K562 (cell line): ENCODE results near the gene RNF175. TPM values are rescaled to one million over a fixed set of nuclear protein-coding genes. Genes with fewer than 3 reads are reported as not detected.

Experiments
- ATAC-seq: fragments of 200-7000 bp; cut with Tn5 transposase; 3 replicates; pipeline ENCODE4 v1.9.1; 2020; ENCODE audit warnings: moderate library complexity
- BruUV-seq: library from RNA; stranded (reverse); fragments of 400-500 nt; replicated peaks from 2 replicates; lab custom pipeline; 2021; lab: Mats Ljungman, UMichigan
- CTCF ChIA-PET: fragments of 300-600 bp; formaldehyde crosslinking; extraction: SDS; loops from one replicate; lab custom pipeline; 2021; ENCODE audit warnings: low intra/inter-chr PET ratio; lab: Yijun Ruan, JAX
- POLR2A ChIA-PET: fragments of 300-600, 350-650 bp; sonication (Branson Sonifier 250); formaldehyde crosslinking; extraction: SDS; loops from one replicate; lab custom pipeline; 2021; ENCODE audit warnings: antibody characterized with exemption, inconsistent platforms; lab: Yijun Ruan, JAX
- DNase-seq, 4 experiments: peaks; one replicate each; pipeline versions ENCODE4 v3.0.0 to v3.0.0-alpha.2; 2011 to 2018; ENCODE audit warnings: low spot score in 3 of 4, mixed read lengths in 3 of 4; ENCODE audit errors: extremely low read depth in 1 of 4
- FAIRE-seq: peaks from 2 replicates; lab custom pipeline; 2011; peaks lifted over from hg19 to GRCh38; lab: Jason Lieb, UNC
- H2AFZ ChIP-seq: 2 replicates; pipeline ENCODE4 v1.6.0; 2011; ENCODE audit warnings: low read depth, low read length, control low read depth, inconsistent platforms
- H3K27ac ChIP-seq: fragments of 200-600 bp; 3 replicates; pipeline ENCODE4 v1.8.0; 2011; ENCODE audit warnings: low read depth, mild to moderate bottlenecking, control low read depth, inconsistent platforms, low read length, moderate library complexity, mixed read lengths; ENCODE audit errors: extremely low read depth
- H3K27me3 ChIP-seq, 2 experiments: fragments of 300-600 bp in 1 of 2; 2 replicates in 1 of 2; 3 replicates in 1 of 2; pipeline versions ENCODE4 v1.6.0 to v1.8.0; 2011; ENCODE audit warnings: inconsistent platforms in 2 of 2, low read length in 2 of 2, mild to moderate bottlenecking in 1 of 2, mixed read lengths in 1 of 2, moderate library complexity in 1 of 2; ENCODE audit not compliant: control insufficient read depth in 2 of 2, insufficient read depth in 2 of 2
- H3K36me3 ChIP-seq: fragments of 300-600 bp; 3 replicates; pipeline ENCODE4 v1.8.0; 2011; ENCODE audit warnings: mild to moderate bottlenecking, low read length, inconsistent platforms; ENCODE audit not compliant: control insufficient read depth, insufficient read depth
- H3K4me1 ChIP-seq, 2 experiments: fragments of 200-600 bp in 1 of 2; replicated peaks in 1 of 2; 2 replicates in 1 of 2; 3 replicates in 1 of 2; pipeline versions ENCODE4 v1.5.1 to v1.8.0; 2011; ENCODE audit warnings: inconsistent platforms in 2 of 2, low read length in 2 of 2, mild to moderate bottlenecking in 1 of 2, mixed read lengths in 1 of 2, moderate library complexity in 1 of 2; ENCODE audit not compliant: control insufficient read depth in 2 of 2, insufficient read depth in 2 of 2
- H3K4me2 ChIP-seq: 2 replicates; pipeline ENCODE4 v1.6.1; 2011; ENCODE audit warnings: low read length, control low read depth, inconsistent platforms, mixed read lengths; ENCODE audit not compliant: insufficient read depth
- H3K4me3 ChIP-seq: fragments of 200-600 bp; sonication (generic), shearing (Covaris generic); 2 replicates; pipeline ENCODE4 v1.5.1; 2016; ENCODE audit warnings: control low read depth, inconsistent platforms
- H3K79me2 ChIP-seq: fragments of 200-600 bp; 3 replicates; pipeline ENCODE4 v1.8.0; 2011; ENCODE audit warnings: low read length, inconsistent platforms; ENCODE audit not compliant: control insufficient read depth, insufficient read depth
- H3K9ac ChIP-seq, 2 experiments: 2 replicates each; pipeline versions ENCODE4 v1.6.0 to v1.6.1; 2011; ENCODE audit warnings: low read depth in 2 of 2, low read length in 2 of 2, control low read depth in 1 of 2, inconsistent platforms in 1 of 2, mild to moderate bottlenecking in 1 of 2, mixed read lengths in 1 of 2; ENCODE audit not compliant: insufficient read depth in 1 of 2
- H3K9me1 ChIP-seq: one replicate; pipeline ENCODE4 v1.6.0; 2011; ENCODE audit warnings: inconsistent platforms, mild to moderate bottlenecking, low read length, moderate library complexity; ENCODE audit not compliant: control insufficient read depth, insufficient read depth
- H3K9me3 ChIP-seq: replicated peaks from 2 replicates; pipeline ENCODE4 v1.5.1; 2011; ENCODE audit warnings: low read depth, low read length, inconsistent platforms; ENCODE audit not compliant: control insufficient read depth, insufficient read depth
- H4K20me1 ChIP-seq: replicated peaks from 2 replicates; pipeline ENCODE4 v1.6.1; 2011; ENCODE audit warnings: low read length, inconsistent platforms, mixed read lengths; ENCODE audit not compliant: control insufficient read depth, insufficient read depth
- RFX7 ChIP-seq: fragments of 250-450 bp; sonication (Bioruptor Pico); IDR thresholded peaks from 2 replicates; pipeline ENCODE4 v1.5.1; 2021; ENCODE audit warnings: mild to moderate bottlenecking
- TCF7 ChIP-seq: sonication (generic); IDR thresholded peaks from 2 replicates; pipeline ENCODE4 v1.6.1; 2016; ENCODE audit warnings: antibody characterized with exemption, borderline replicate concordance
- XRCC4 ChIP-seq: IDR thresholded peaks from one replicate; pipeline ENCODE4 v1.6.1; 2011; ENCODE audit not compliant: insufficient read depth, insufficient read length; ENCODE audit errors: extremely low read depth
- ZHX1 ChIP-seq: fragments of 150-350 bp; conservative IDR thresholded peaks from 2 replicates; pipeline ENCODE4 v1.6.1; 2014; ENCODE audit warnings: low read length
- ZNF165 ChIP-seq: fragments of 250-450 bp; sonication (Bioruptor Pico); IDR thresholded peaks from 2 replicates; pipeline ENCODE4 v1.4.0; 2020; ENCODE audit warnings: borderline replicate concordance
- ZNF280A ChIP-seq: fragments of 450-650 bp; IDR thresholded peaks from 2 replicates; pipeline ENCODE4 v1.6.1; 2018; ENCODE audit warnings: mild to moderate bottlenecking, low read depth; ENCODE audit not compliant: partially characterized antibody
- ZNF395 ChIP-seq: fragments of 200-800 bp; sonication (Bioruptor generic); IDR thresholded peaks from 2 replicates; pipeline ENCODE4 v1.6.1; 2017; ENCODE audit warnings: missing genetic modification characterization, missing compliant biosample characterization
- WGBS: fragments of 100-300 bp; shearing (Covaris generic); methylation state at CpG from one replicate; pipeline ENCODE4 v1.1.6; 2016; ENCODE audit warnings: low coverage, mixed read lengths; ENCODE audit not compliant: insufficient coverage; ENCODE audit errors: missing lambda C conversion rate; 5-methylcytosine and 5-hydroxymethylcytosine counted together
- in situ Hi-C: fragments of 300-500 bp; cut with MboI; formaldehyde crosslinking; loops from 4 replicates; pipeline ENCODE4 v1.15.0; 2018; ENCODE audit warnings: inconsistent platforms, mixed read lengths
- intact Hi-C: fragments of 100-400 bp; cut with micrococcal nuclease; formaldehyde crosslinking; loops from 2 replicates; pipeline ENCODE4 v1.14.2; 2022
- polyA plus RNA-seq, 8 experiments: library from polyadenylated mRNA; depleted of rRNA in 4 of 8; stranded (reverse) in 5 of 8; unstranded in 3 of 8; fragments of >200 nt; fragmentation: Nextera tagmentation in 2 of 8; fragmentation: Illumina TruSeq in 1 of 8; extraction: Ambion mirVana in 2 of 8; extraction: Trizol in 1 of 8; gene quantifications; 2 replicates each; pipeline versions ENCODE4 v1.2.1 to v1.2.3, GENCODE V29; 2011 to 2014; ENCODE audit warnings: inconsistent platforms in 1 of 8, missing spikeins in 1 of 8
- total RNA-seq, 7 experiments: library from RNA; depleted of rRNA in 6 of 7; stranded (reverse); fragments of >200 nt in 6 of 7; fragmentation: Illumina TruSeq in 2 of 7; extraction: Trizol in 2 of 7; gene quantifications; 2 replicates each; pipeline versions ENCODE4 v1.2.1 to v1.2.3, GENCODE V29; 2011 to 2021; ENCODE audit warnings: low replicate concordance in 1 of 7
- TF ChIP-seq, protein P1 (sequence below): fragments of 250-450 bp; sonication (Bioruptor Pico); IDR thresholded peaks from 2 replicates; pipeline ENCODE4 v1.4.0; 2020
- TF ChIP-seq, protein P2 (sequence below): sonication (generic); formaldehyde crosslinking; IDR thresholded peaks from 2 replicates; pipeline ENCODE4 v1.8.1; 2023; ENCODE audit warnings: mild to moderate bottlenecking, missing genetic modification reagents
- TF ChIP-seq, protein P3 (sequence below): fragments of 450-650 bp; IDR thresholded peaks from 2 replicates; pipeline ENCODE4 v1.6.1; 2016; ENCODE audit warnings: antibody characterized with exemption
- TF ChIP-seq, protein P4 (sequence below): sonication (generic); formaldehyde crosslinking; IDR thresholded peaks from 2 replicates; pipeline ENCODE4 v1.8.1; 2022; ENCODE audit warnings: missing genetic modification reagents

Gene RNF175
- total and polyA plus RNA-seq, 9 of the 15 experiments (the other 6 are each of a cell fraction or from before 2014, with no cell fraction given): not detected

DNA sequence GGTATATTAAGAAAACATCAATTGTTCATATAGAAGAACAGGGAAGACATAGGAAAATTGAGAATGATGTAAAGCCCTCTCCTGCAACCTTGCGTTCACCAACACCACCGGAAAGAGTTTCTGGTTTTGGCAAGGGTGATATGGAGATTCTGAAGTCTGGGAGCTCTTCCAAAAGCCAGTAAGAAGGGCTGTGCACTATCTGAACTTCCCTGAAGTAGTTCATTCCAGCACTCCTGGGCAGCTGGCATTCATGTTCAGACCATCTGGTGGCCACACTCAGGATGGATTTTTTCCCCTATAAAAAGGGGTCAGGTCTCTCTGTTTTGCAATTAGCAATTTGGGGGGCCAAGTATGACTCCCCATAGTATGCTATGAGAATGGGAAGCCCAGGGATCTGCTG, 91.2 kb downstream of the RNF175 start:
- BruUV-seq: no TSS peak
- Histone ChIP-seq H3K9me1 (no peaks in the 10 kb centered on the region), H3K4me1 (no peaks in the 10 kb centered on the region), H3K27me3 (no peaks in the 10 kb centered on the region), H3K79me2 (no peaks in the 10 kb centered on the region), H3K9ac (no peak overlapping the region), H2AFZ (no peak overlapping the region), H3K9me3 (no peaks in the 10 kb centered on the region), H4K20me1 (no peaks in the 10 kb centered on the region), H3K4me3 (no peak overlapping the region), H3K4me2 (no peak overlapping the region), H3K36me3 (no peaks in the 10 kb centered on the region), H3K27ac (no peak overlapping the region)
- WGBS: 3% methylated on average over 2 of the region's 2 CpGs
- in situ Hi-C loops: no loop called here
- FAIRE-seq: no peak
- CTCF ChIA-PET: no interaction called here
- no peak for DNase-seq
- no peak for ATAC-seq
- intact Hi-C loops: no loop called here
- POLR2A ChIA-PET: no interaction called here
- TF ChIP-seq, protein P1, sequence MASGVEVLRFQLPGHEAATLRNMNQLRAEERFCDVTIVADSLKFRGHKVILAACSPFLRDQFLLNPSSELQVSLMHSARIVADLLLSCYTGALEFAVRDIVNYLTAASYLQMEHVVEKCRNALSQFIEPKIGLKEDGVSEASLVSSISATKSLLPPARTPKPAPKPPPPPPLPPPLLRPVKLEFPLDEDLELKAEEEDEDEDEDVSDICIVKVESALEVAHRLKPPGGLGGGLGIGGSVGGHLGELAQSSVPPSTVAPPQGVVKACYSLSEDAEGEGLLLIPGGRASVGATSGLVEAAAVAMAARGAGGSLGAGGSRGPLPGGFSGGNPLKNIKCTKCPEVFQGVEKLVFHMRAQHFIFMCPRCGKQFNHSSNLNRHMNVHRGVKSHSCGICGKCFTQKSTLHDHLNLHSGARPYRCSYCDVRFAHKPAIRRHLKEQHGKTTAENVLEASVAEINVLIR (CRISPR knock-in tag): no peak
- TF ChIP-seq RFX7 (CRISPR knock-in tag): no peak
- TF ChIP-seq ZNF165 (CRISPR knock-in tag): no peak
- no peak for TF ChIP-seq ZHX1
- TF ChIP-seq, protein P2, sequence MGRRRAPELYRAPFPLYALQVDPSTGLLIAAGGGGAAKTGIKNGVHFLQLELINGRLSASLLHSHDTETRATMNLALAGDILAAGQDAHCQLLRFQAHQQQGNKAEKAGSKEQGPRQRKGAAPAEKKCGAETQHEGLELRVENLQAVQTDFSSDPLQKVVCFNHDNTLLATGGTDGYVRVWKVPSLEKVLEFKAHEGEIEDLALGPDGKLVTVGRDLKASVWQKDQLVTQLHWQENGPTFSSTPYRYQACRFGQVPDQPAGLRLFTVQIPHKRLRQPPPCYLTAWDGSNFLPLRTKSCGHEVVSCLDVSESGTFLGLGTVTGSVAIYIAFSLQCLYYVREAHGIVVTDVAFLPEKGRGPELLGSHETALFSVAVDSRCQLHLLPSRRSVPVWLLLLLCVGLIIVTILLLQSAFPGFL: no peak
- TF ChIP-seq, protein P3, sequence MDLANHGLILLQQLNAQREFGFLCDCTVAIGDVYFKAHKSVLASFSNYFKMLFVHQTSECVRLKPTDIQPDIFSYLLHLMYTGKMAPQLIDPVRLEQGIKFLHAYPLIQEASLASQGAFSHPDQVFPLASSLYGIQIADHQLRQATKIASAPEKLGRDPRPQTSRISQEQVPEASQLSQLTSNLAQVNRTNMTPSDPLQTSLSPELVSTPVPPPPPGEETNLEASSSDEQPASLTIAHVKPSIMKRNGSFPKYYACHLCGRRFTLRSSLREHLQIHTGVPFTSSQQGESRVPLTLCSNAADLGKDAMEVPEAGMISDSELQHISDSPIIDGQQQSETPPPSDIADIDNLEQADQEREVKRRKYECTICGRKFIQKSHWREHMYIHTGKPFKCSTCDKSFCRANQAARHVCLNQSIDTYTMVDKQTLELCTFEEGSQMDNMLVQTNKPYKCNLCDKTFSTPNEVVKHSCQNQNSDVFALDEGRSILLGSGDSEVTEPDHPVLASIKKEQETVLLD: no peak
- TF ChIP-seq, protein P4, sequence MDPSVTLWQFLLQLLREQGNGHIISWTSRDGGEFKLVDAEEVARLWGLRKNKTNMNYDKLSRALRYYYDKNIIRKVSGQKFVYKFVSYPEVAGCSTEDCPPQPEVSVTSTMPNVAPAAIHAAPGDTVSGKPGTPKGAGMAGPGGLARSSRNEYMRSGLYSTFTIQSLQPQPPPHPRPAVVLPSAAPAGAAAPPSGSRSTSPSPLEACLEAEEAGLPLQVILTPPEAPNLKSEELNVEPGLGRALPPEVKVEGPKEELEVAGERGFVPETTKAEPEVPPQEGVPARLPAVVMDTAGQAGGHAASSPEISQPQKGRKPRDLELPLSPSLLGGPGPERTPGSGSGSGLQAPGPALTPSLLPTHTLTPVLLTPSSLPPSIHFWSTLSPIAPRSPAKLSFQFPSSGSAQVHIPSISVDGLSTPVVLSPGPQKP: no peak
- TF ChIP-seq XRCC4: no peak
- no peak for TF ChIP-seq TCF7
- TF ChIP-seq ZNF395 (CRISPR knock-in tag): no peak
- no peak for TF ChIP-seq ZNF280A
